GM12878 (cell line): ENCODE data around the gene BCAT1. TPM values are rescaled to one million over a fixed set of nuclear protein-coding genes. Genes with fewer than 3 reads are reported as not detected.

Experiments
- BCLAF1 ChIP-seq: fragments of 450-650 bp; IDR thresholded peaks from 2 replicates; pipeline ENCODE4 v1.6.1; 2017; ENCODE audit warnings: antibody characterized with exemption, mild to moderate bottlenecking, moderate library complexity
- CBFB ChIP-seq: IDR thresholded peaks from 2 replicates; pipeline ENCODE4 v1.6.1; 2016; ENCODE audit warnings: antibody characterized with exemption, low read depth
- CBX5 ChIP-seq: sonication (generic); IDR thresholded peaks from 2 replicates; pipeline ENCODE4 v1.6.1; 2016; ENCODE audit warnings: low read depth, moderate library complexity, mild to moderate bottlenecking, inconsistent platforms
- FOXM1 ChIP-seq: IDR thresholded peaks from 2 replicates; pipeline ENCODE4 v1.6.1; 2012; ENCODE audit warnings: low read depth, mild to moderate bottlenecking, inconsistent platforms, low read length, moderate library complexity
- IKZF2 ChIP-seq, 2 experiments: fragments of 450-650 bp; IDR thresholded peaks; 2 replicates each; pipeline ENCODE4 v1.6.1; 2017; ENCODE audit warnings: mild to moderate bottlenecking in 2 of 2, moderate library complexity in 2 of 2
- MEF2A ChIP-seq: IDR thresholded peaks from 2 replicates; pipeline ENCODE4 v1.6.1; 2011; ENCODE audit warnings: low read depth, mild to moderate bottlenecking, low read length, moderate library complexity; ENCODE audit not compliant: insufficient read depth
- NR2C1 ChIP-seq: fragments of 450-650 bp; IDR thresholded peaks from 2 replicates; pipeline ENCODE4 v1.6.1; 2017; ENCODE audit warnings: antibody characterized with exemption, mild to moderate bottlenecking, moderate library complexity
- TCF7 ChIP-seq: IDR thresholded peaks from 2 replicates; pipeline ENCODE4 v1.6.1; 2014; ENCODE audit warnings: antibody characterized with exemption, borderline replicate concordance
- USF1 ChIP-seq: IDR thresholded peaks from 2 replicates; pipeline ENCODE4 v1.6.1; 2011; ENCODE audit warnings: borderline replicate concordance, low read depth, mild to moderate bottlenecking, moderate library complexity, mixed read lengths, low read length; ENCODE audit not compliant: insufficient read depth; ENCODE audit errors: extremely low read length
- ZBED1 ChIP-seq: IDR thresholded peaks from 2 replicates; pipeline ENCODE4 v1.6.1; 2016; ENCODE audit warnings: borderline replicate concordance
- ZBTB40 ChIP-seq: fragments of 450-650 bp; IDR thresholded peaks from 2 replicates; pipeline ENCODE4 v1.6.1; 2016; ENCODE audit warnings: mild to moderate bottlenecking, moderate library complexity, borderline replicate concordance
- ZNF24 ChIP-seq: fragments of 450-650 bp; IDR thresholded peaks from 2 replicates; pipeline ENCODE4 v1.6.1; 2017; ENCODE audit warnings: antibody characterized with exemption, mild to moderate bottlenecking
- ZNF274 ChIP-seq: IDR thresholded peaks from one replicate; pipeline ENCODE4 v1.8.0; 2011; ENCODE audit not compliant: insufficient read length, insufficient read depth
- polyA plus RNA-seq, 11 experiments: library from polyadenylated mRNA; depleted of rRNA in 4 of 11; unstranded in 6 of 11; stranded (reverse) in 5 of 11; fragments of >200 nt; fragmentation: Nextera tagmentation in 4 of 11; fragmentation: Illumina TruSeq in 1 of 11; extraction: Ambion mirVana in 4 of 11; extraction: Trizol in 1 of 11; gene quantifications; 1 replicate in 1 of 11; 2 replicates in 10 of 11; pipeline versions ENCODE4 v1.2.1 to v1.2.3, GENCODE V29; 2011 to 2016; ENCODE audit warnings: inconsistent platforms in 2 of 11, missing spikeins in 2 of 11, low read depth in 1 of 11
- total RNA-seq, 4 experiments: library from RNA; depleted of rRNA in 3 of 4; stranded (reverse); fragments of >200 nt in 3 of 4; fragmentation: Illumina TruSeq in 1 of 4; extraction: Trizol in 1 of 4; gene quantifications; 2 replicates each; pipeline versions ENCODE4 v1.2.1 to v1.2.3, GENCODE V29; 2013 to 2021

BCAT1 gene
- total and polyA plus RNA-seq, 10 of the 15 experiments (the other 5 are each of a cell fraction or from before 2014, with no cell fraction given): 26.2 to 187 (median 81.9) TPM

- TF ChIP-seq ZBTB40 (no peak), MEF2A (no peak), ZNF24 (no peak), FOXM1 (no peak), CBX5 (no peak), ZBED1 (no peak), TCF7 (no peak), BCLAF1 (no peak), CBFB (no peak), ZNF274 (no peak), USF1 (no peak), NR2C1 (no peak), IKZF2 (IDR thresholded peaks at IDR 0.05) (no peak)
These were observed 173.8 kb downstream of the BCAT1 start (continued) for GRCh38 chr12:24775073-24775472.
